Measurements from ENCODE around the gene WNK2.

GRCh38 chr9:93190656-93191353 lies 6.9 kb downstream of the WNK2 start:
- TF ChIP-seq POLR2A (IDR thresholded peaks at IDR 0.05; ENCODE audit: low read length) (no peak), GATA1 (IDR thresholded peaks at IDR 0.05; ENCODE audit: low read depth, low read length) (no peak)
